ENCODE measurements around the gene JAG2. TPM values are rescaled to one million over a fixed set of nuclear protein-coding genes. Genes with fewer than 3 reads are reported as not detected.

The JAG2 gene
- total RNA-seq, 2 experiments from 2014 or later: 0.66 to 1.3 TPM

GRCh38 chr14:105181549-105182295 is 13.1 kb upstream of the JAG2 start:
- no peak overlapping the region for H3K27ac Mint-ChIP-seq
- peaks cover 7% of the 10 kb centered on the region for H3K4me1 Mint-ChIP-seq (ENCODE audit: low read depth)
- H3K4me1 ChIP-seq (ENCODE audit: insufficient read depth, low read length): peaks cover 36% of the 10 kb centered on the region
- no peaks in the 10 kb centered on the region for H3K9me3 ChIP-seq (ENCODE audit: control insufficient read depth in 1 of 2, insufficient read depth in 1 of 2, low read length in 2 of 2)
- H3K36me3 ChIP-seq (ENCODE audit: insufficient read depth, low read length): no peaks in the 10 kb centered on the region
- peak overlapping the region; percentile 78 for H3K4me3 Mint-ChIP-seq
- H3K27me3 Mint-ChIP-seq: no peaks in the 10 kb centered on the region
- CTCF ChIA-PET: no interaction called here
- ATAC-seq (ENCODE audit: poor library complexity) (no peak), DNase-seq (no peak)
- H3K27ac ChIP-seq (ENCODE audit: low read depth in 1 of 2, low read length in 2 of 2): no peak overlapping the region
- POLR2A ChIA-PET: interaction anchor here (0.8 to 2.2 kb wide), 5 partner anchors 12 to 161 kb away, joined by 3 to 6 read pairs (median 5); partner anchors contain the start of genes BRF1, BTBD6, CDCA4 and PACS2
- intact Hi-C loops (cut with DNase I, micrococcal nuclease): loop anchor here in 1 of 2 experiments (1.0 to 5.0 kb wide), 3 partner anchors 89 to 199 kb away; partner anchors contain the start of gene BRF1
- no peaks in the 10 kb centered on the region for H3K36me3 Mint-ChIP-seq (ENCODE audit: low read depth)
- H3K9me3 Mint-ChIP-seq: no peaks in the 10 kb centered on the region
- TF ChIP-seq CTCF (IDR thresholded peaks at IDR 0.05): no peak
- no peaks in the 10 kb centered on the region for H3K27me3 ChIP-seq (ENCODE audit: control insufficient read depth in 1 of 2, insufficient read depth in 2 of 2, low read length in 2 of 2)
- H3K4me3 ChIP-seq (ENCODE audit: low read length): no peak overlapping the region

GRCh38 chr14:105180592-105181548 is 12.3 kb upstream of the JAG2 start, which contains the start of gene NUDT14:
Gene NUDT14 (minus strand): TSS chr14:105181312. CDS start chr14:105181209, 103 bp downstream.
- peak; percentile 73 to 96 (median 88) for DNase-seq
- H3K36me3 ChIP-seq (ENCODE audit: insufficient read depth, low read length): no peaks in the 10 kb centered on the region
- no peaks in the 10 kb centered on the region for H3K27me3 Mint-ChIP-seq
- H3K4me3 Mint-ChIP-seq: peak within 1 kb of the TSS; percentile 78
- CTCF ChIA-PET: interaction anchor here (0.9 to 1.0 kb wide), 2 partner anchors 11 to 13 kb away, joined by 3 to 4 read pairs; no protein-coding TSS in a partner anchor
- H3K4me1 ChIP-seq (ENCODE audit: insufficient read depth, low read length): peaks cover 45% of the 10 kb centered on the region
- POLR2A ChIA-PET: interaction anchor here (0.7 to 2.2 kb wide), 4 partner anchors 67 to 134 kb away, joined by 3 to 6 read pairs (median 4); partner anchors contain the start of genes BRF1, BTBD6 and PACS2
- H3K27me3 ChIP-seq (ENCODE audit: control insufficient read depth in 1 of 2, insufficient read depth in 2 of 2, low read length in 2 of 2): no peaks in the 10 kb centered on the region
- no peak for TF ChIP-seq CTCF (IDR thresholded peaks at IDR 0.05)
- intact Hi-C loops (cut with DNase I, micrococcal nuclease): loop anchor here in 1 of 2 experiments (1.0 to 5.0 kb wide), 3 partner anchors 89 to 199 kb away; partner anchors contain the start of gene BRF1
- no peaks in the 10 kb centered on the region for H3K36me3 Mint-ChIP-seq (ENCODE audit: low read depth)
- H3K4me3 ChIP-seq (ENCODE audit: low read length): peak within 1 kb of the TSS; percentile 55
- H3K4me1 Mint-ChIP-seq (ENCODE audit: low read depth): peaks cover 7% of the 10 kb centered on the region
- no peak within 1 kb of the TSS for H3K27ac Mint-ChIP-seq
- no peaks in the 10 kb centered on the region for H3K9me3 ChIP-seq (ENCODE audit: control insufficient read depth in 1 of 2, insufficient read depth in 1 of 2, low read length in 2 of 2)
- ATAC-seq (ENCODE audit: poor library complexity): peak; percentile 93
- H3K27ac ChIP-seq (ENCODE audit: low read depth in 1 of 2, low read length in 2 of 2): no peak within 1 kb of the TSS
- no peaks in the 10 kb centered on the region for H3K9me3 Mint-ChIP-seq

- Histone ChIP-seq H3K27ac (ENCODE audit: low read depth in 1 of 2, low read length in 2 of 2) (no peak overlapping the region), H3K27me3 (ENCODE audit: control insufficient read depth in 1 of 2, insufficient read depth in 2 of 2, low read length in 2 of 2) (no peaks in the 10 kb centered on the region), H3K4me1 (ENCODE audit: insufficient read depth, low read length) (peaks cover 62% of the 10 kb centered on the region), H3K9me3 (ENCODE audit: control insufficient read depth in 1 of 2, insufficient read depth in 1 of 2, low read length in 2 of 2) (no peaks in the 10 kb centered on the region), H3K4me3 (ENCODE audit: low read length) (no peak overlapping the region), H3K36me3 (ENCODE audit: insufficient read depth, low read length) (no peaks in the 10 kb centered on the region)
- Mint-ChIP-seq H3K27ac (no peak overlapping the region), H3K4me1 (ENCODE audit: low read depth) (peaks cover 17% of the 10 kb centered on the region), H3K27me3 (no peaks in the 10 kb centered on the region), H3K9me3 (no peaks in the 10 kb centered on the region), H3K36me3 (ENCODE audit: low read depth) (no peaks in the 10 kb centered on the region), H3K4me3 (no peak overlapping the region)
- no peak for TF ChIP-seq CTCF (IDR thresholded peaks at IDR 0.05)
- DNase-seq (no peak), ATAC-seq (ENCODE audit: poor library complexity) (no peak)
- POLR2A ChIA-PET: no interaction called here
- intact Hi-C loops (cut with DNase I, micrococcal nuclease): no loop called here
- CTCF ChIA-PET: no interaction called here
Observed at GRCh38 chr14:105179191-105179590, 10.6 kb upstream of the JAG2 start.

Data from CD4-positive, alpha-beta T cell (primary cell).